Fibroblast of skin of left biceps (primary cell): ENCODE results near the gene URM1.

Experiments
- DNase-seq, 2 experiments: peaks; one replicate each; pipeline ENCODE4 v3.0.0-alpha.2; 2013; ENCODE audit warnings: low read depth in 2 of 2

The URM1 gene

DNA sequence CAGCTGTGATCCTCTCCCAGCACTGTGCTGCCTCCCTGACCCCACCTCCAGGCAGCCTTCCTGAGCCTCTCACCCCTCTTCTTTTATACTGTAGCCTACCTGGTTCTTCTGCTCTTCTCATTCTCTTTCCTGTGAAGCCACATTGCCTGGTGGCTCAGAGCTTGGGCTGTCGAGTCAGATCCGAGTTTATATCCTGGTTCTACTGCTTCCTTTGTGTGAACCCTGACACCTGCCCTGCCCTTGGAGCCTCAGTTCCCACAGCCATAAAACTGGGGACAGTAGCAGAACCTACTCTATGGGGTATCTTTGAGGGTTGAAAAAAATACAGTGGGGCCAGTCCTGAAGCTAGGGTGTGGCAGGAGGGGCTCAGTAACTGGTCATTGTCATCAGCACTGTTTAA, 22.0 kb upstream of the URM1 start:
- no peak for DNase-seq

DNA sequence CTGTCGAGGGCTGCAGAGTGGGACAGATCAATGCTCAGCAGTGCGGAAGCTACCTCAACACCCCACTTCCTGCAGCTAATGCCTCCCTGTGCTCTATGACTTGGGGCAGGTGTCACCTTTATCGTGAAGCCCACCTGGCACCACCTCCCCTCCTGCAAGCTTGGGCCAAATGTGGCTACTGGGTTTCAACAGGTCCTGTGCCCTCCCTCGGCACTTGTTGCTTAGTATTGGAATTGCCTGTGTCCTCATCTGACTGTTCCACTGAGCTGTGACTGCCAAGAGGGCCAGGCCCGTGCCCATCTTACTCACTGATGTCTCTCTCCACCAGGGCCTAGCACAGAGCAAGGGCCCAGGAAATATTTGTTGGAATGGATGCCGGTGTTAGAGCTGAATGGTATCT, 21.4 kb upstream of the URM1 start:
- DNase-seq: no peak

DNA sequence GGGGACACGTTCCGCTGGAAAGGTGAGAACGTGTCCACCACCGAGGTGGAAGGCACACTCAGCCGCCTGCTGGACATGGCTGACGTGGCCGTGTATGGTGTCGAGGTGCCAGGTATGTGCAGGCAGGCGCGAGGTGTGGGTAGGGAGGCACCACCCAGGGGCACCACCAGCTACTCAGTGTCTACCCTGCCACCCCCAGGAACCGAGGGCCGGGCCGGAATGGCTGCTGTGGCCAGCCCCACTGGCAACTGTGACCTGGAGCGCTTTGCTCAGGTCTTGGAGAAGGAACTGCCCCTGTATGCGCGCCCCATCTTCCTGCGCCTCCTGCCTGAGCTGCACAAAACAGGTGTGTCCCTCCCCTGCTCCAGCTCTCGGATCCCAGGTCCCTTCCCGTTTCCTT, 15.7 kb upstream of the URM1 start:
- no peak for DNase-seq

DNA sequence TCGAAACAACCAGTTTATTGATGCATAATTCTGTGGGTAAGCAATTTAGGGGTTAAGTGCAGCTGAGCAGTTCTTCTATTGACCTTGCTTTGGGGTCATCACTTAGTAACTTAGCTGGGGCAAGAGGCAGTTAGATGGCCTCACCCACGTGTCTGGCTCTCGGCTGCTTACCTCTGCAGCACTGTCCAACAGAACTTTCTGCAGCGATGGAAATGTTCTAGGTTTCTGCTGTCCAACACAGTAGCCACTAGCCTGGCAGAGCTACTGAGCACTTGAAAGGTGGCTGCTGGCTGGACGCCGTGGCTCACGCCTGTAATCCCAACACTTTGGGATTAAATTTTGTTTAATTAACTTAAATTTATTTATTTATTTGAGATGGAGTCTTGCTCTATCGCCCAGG, 13.1 kb upstream of the URM1 start:
- no peak for DNase-seq

DNA sequence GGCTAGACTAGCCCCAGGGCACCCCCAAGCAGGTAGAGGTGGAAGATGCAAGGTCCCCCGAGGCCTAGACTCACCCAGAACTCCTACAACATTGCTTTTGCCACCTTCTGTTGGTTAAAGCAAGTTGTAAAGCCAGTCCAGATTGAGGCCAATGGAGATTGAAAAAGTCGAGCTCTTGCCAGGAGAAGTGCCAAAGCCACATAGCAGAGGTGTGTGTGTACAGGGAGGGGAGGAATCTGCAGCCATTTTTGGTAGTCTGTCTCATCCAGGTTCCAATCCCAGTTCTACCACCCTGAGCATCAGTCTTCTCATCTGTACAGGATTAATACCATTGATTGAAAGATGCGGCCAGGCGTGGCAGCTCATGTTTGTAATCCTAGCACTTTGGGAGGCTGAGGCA, 12.3 kb upstream of the URM1 start:
- no peak for DNase-seq

DNA sequence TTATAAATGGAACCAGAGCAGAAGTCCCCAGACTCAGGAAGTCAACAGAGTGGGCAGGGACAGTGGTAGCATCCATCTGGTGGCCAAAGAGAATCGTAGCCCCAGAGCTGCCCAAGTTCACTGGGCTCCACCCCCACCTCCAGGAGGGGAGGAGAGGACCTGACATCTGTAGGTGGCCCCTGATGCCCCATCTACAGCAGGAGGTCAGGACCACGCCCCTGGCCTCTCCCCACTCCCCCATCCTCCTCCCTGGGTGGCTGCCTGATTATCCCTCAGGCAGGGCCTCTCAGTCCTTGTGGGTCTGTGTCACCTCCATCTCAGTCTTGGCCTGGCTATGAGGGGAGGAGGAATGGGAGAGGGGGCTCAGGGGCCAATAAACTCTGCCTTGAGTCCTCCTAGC, 10.3 kb upstream of the URM1 start:
- no peak for DNase-seq

DNA sequence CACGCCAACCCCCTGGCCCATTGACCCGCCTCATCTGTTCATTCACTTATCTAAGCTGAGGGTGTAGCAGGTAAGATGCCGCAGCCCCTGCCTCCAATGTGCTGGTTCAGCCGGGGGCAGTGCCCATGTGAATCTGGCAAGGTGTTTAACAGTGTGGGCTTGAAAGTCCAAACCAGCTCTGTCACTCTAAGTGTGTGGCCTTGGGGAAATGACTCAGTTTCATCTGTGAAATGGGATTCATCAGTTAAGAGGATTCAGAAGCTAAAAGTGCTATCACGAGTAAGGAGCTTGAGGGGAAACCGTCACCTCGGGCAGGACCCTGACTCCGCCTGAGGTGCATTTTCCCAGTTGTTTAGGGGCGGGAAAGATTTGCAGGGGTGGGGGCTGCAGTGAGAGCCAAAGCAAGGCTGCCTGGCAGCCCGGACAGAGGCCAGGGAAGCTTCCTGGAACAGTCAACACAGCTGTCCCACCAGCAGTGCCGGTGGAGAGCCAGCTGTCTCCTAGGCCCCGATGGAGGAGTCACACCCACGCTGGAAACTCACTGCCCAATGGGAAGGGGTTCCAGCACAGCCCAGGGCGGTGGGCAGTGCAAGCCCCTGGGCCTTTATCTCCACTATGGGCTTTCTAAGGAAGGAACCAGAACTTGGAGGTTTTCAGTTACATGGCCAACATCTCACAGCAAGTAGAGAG, 9.7 kb upstream of the URM1 start:
- DNase-seq: no peak

DNA sequence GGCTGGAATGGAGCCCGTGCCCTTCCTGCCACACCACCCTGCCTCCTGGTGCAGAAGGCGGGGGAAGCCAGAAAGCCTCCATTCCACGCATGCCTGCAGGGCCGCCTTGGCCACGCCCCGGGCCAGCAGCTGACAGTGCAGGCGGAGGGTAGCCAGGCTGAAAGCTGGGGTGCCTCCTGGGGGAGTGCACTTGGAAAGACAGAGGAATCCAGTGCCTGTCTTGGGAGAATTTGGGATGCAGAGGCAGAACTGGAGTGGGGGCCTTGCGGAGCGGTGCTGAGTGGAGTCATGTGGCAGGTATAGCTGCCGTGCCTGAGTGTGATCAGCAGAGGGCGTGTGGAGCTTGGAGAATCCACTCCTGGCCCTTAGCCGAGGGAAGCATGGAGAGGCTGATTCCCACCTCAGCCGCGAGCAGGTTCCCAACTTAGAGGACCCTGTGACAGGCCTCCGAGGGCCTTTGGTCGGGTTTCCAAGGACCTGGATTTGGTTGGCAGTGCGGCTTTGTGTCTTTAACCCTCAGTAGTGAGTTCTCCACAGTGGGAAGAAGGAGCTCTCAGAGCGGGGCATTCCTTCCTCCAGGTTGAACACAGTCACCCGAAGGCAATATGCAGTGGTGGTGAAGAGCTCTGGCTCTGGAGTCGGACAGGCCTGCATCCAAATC, 9.1 kb upstream of the URM1 start:
- peak; percentile 46 to 53 for DNase-seq

DNA sequence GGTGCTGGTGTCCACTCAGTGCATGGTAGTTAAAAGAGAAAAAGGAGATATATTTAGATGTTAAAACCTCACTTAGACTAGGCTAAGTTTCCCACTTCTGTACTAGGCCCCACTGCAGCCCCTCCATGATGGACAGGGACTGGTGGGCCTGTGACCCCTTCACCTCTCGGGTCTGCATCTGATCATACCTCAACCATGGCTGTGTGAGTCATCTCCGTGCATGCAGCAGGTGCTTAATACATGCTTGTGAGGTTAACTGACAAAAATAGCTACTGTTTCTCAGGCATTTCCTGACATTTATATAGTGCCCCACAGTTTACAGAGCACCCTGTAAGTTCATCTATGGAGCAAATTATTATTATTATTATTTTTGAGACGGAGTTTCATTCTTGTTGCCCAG, 8.4 kb upstream of the URM1 start:
- no peak for DNase-seq

DNA sequence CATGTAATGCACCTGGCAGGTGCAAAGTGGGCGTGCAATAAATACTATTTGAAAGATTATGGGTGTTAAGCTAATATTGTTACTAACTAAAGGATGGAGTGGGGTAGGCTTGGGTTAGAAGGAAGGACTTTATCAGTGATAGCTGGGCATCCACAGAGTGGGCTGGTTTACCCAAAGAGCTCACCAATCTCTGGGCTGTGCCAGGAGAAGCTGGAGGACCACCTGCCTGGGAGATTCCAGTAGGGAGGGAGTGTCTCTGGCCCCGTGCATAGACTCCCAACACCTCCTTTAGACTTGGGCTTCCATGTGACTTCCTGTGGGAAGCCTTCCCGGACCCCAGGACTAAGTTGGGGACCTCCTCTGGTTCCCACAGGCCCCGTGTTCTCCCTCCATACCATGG, 5.6 kb upstream of the URM1 start:
- no peak for DNase-seq

DNA sequence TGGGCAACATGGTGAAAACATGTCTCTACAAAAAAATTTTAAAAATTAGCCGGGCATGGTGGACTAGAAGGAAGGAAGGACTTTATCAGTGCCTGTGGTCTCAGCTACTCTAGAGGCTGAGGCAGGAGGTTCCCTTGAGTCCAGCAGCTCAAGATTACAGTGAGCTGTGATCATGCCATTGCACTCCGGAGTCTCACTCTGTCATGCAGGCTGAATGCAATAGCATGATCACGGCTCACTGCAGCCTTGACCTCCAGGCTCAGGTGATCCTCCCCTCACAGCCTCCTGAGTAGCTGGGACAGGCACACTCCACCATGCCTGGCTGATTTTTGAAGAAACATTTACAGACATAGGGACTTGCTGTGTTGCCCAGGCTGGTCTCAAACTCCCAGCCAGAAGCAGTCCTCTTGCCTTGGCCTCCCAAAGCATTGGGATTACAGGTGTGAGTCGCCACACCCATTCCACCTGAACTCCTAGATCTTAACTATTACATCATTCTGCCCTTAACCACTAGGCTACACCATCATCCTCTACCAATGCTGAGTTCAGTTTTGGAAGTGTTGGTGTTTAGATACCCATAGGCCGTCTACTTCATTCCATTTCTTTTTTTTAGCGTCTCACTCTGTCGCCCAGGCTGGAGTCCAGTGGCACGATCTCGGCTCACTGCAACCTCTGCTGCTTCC, 2.0 kb upstream of the URM1 start:
- DNase-seq: no peak

DNA sequence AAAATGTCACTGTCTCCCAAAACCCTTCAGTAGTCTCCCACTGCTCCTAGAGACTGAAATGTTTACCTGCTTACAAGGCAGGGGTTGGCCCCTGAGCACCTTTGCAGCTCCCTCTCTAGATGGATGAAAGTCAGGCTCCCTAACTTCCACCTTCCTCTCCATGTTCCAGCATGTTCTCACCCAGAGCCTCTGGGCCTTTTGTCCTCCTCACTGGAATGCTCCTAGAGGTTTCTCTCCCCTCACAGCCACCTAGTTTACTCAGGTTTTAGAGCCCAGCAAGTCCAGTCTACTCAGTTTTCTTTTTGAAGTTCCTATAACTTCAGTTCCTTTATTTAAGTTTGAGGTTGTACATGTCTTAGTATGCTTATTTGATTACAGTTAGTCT, 815 bp upstream of the URM1 start:
- DNase-seq: no peak

DNA sequence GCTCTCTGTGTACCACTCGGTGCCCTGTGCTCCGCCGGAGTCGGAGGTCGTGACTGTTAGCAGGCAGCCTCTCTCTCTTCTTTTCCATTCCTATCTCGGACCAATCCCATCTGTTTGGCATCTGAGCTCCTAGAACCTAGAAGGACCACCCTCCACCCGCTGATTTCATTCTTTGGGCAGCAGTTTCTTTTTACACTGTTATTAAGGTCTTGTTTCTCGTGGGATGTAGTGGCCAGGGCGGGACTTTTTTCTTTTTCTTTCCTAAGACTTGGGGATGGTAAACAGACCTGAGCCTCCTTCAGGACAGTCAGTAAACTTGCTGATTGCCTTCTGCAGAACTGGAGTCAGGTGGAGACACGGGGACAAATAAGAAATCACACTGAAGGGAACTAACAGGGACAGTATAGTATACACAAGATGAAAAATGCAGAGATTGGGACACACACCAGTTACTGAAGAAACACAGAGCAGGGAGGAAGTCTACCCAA, 500 bp downstream of the URM1 start:
- DNase-seq: no peak

DNA sequence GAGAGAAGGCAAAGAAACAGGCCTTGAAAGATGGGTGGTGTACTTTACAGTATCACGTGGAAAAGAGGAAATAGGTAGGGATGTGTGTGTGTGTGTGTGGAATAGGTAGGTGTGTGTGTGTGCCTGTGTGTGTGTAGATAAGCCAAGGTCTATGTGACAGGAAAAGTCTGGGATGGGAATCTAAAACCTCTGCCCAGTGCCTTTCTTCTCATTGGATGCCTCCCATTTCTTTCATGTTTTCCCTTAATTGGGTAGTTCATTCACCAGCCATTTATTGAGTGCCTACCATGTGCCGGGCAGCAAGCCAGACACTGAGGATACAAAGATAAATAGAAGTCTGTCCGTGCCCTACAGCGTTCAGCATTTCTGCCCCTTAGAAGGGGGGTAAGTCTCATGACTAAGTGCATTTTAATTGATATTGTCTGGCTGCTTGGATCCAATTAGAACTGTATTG, 1.0 kb downstream of the URM1 start:
- no peak for DNase-seq

DNA sequence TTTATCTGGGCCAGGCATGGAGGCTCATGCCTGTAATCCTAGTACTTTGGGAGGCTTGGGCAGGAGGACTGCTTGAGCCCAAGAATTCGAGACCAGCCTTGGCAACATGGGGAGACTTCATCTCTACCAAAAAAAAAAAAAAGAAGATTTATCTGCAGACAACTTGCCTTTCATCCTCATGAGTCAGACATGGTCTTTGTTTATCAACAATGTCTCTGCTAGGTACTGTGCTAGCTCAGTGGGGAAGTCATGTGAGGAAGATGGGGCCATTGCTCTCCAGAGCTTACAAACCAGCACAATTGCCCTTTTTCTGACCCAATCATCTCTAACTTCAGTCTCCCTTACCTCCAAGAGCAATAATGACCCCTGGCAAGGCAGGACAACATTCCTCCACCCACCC, 1.6 kb downstream of the URM1 start:
- DNase-seq: no peak

DNA sequence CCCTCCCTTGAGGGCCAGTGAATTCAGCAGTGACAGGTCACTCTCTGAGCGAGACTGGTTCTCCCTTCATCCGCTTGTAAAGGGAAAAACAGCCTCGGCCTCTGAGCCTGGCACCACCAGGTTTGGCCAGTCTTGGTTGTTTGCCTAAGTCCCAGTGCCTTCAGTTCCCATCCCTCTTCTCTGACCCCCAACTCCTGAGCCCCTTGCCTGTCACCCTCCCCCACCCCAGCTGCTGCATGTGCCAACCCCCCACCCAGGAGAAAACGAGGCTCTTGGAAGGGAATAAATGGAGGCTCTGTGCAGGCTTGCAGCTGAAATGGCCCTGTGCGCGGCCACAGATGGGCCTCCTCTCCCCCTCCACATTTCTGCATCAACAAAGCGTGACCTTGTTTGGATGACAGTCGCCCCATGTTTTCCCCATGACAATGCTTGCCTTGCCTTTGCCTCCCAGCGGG, 3.1 kb downstream of the URM1 start:
- no peak for DNase-seq

DNA sequence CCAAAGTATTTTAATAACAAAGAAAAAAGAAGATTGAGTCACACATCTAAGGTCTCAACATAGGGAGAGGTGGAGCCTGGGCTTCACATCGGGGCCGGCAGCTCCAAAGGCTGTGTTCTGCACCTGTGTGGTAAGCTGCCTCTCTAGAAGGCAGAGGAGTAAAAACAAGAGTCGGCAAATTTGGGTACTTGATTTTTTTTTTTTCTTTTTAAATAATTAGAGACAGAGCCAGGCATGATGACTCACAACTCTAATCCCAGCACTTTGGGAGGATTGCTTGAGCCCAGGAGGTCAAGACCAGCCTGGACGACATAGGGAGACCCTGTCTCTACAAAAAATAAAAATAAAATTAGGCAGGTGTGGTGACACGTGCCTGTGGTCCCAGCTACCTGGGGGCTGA, 4.7 kb downstream of the URM1 start:
- DNase-seq: no peak

DNA sequence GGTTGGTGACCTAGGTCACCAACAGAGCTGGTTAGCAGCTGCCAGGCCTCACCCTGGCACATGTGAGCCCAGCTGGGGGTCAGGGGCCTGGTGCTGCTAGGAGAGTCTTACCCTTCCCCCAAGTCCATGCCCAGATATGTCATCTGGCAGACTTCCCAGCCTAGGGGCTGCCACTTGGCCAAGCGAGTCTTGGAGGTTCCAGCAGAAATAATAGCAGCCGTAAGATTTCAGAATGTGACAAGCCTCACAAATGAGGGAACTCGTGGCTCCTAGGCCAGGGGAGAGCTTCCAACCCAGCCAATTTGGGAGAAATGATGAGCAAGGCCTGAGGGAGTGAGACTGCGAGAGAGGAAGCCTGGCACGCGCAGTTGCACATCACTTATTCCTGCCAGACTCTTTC, 11.1 kb downstream of the URM1 start:
- no peak for DNase-seq

DNA sequence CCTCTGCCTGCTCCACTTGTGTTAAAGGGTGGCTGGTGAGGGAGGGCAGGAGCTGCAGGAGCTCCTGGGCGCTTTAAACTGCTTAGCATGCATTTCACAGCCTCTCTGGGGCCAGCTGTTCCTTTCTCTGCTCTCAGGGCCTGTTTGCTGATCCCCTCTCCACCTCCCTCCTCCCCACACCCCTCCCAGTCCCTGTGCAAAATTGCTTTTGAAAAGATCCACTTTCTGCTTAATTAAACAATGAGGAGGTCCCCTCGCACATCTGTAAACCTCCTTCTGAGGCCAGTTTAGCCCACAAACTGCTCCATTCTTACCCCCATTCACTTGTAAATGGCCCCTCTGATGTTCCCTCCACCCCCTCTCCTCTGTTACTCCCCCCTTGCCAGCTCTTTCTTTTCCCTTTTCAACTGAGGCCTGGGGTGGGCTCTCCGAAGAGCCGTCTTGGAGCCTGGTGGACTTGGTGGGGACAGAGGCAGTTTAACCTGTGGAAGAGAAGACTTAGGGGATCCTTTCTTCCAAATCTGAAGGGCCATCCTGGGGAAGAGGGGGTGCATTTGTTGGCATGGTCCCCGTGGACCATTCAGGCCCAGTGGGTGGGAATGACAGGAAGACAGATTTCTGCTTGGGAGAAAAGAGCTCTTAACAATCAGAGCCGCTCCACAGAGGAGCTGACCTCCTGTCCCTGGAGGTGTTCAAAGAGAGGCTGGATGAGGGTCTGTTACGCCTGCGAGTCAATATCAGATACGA, 12.0 kb downstream of the URM1 start:
- no peak for DNase-seq

DNA sequence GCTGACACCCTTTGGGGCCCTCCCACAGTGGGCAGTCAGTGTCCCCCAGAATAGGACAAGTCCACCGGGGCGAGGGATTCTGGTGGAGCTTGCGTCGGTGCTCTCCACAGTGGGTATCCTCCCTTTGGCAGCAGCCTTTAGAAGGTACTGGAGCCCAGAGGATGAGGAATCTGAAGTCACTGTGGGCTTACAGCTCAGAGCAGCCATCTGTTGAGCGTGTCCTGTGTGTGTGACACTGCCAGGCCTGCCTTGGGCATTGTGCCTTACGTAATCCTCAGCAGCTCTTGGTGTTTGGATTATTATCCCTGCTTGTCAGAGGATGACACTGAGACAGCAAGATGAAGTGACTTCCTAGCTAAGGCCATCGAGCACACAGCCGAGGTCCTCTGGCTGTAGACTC, 12.6 kb downstream of the URM1 start:
- no peak for DNase-seq

DNA sequence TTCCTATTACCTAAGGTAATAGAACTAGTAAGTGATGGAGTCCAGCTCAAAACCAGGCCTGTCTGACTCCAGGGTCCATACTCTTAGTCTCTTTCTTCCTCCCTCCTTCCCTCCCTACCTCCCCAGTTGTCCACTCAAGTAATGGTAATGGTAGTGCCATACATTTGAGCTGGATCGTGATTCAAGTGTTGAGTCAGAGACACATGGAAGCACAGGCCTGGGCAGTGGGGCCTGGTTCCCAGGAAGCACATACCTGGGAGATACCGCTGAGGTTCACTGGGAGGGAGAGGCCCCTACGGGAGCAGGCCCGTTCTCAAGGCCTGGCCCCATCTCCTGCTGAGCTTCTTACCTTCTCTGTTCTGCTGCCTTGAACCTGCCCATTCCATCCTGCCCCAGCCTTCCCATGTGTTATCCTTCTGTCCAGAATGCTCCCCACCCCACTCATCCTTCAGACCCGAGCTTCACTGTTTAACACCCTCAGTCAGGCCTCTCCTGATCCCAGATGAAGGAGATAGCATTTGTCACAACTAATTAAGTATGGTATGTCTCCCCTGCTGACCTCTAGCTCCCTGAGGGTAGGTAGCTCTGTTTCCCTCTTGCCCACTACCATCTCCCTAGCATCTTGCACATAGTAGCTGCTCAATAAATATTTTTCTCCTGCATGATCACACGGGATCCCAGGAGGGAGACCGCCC, 13.8 kb downstream of the URM1 start:
- DNase-seq: no peak
